GM12878 (cell line): ENCODE measurements around the gene CEP97. TPM values are rescaled to one million over a fixed set of nuclear protein-coding genes. Genes with fewer than 3 reads are reported as not detected.

Source experiments
- BACH1 ChIP-seq: fragments of 450-650 bp; IDR thresholded peaks from 2 replicates; pipeline ENCODE4 v1.6.1; 2017; ENCODE audit warnings: mild to moderate bottlenecking, borderline replicate concordance
- FOS ChIP-seq: IDR thresholded peaks from 3 replicates; pipeline ENCODE4 v1.6.1; 2011; ENCODE audit warnings: borderline replicate concordance; ENCODE audit not compliant: insufficient read length; ENCODE audit errors: extremely low read depth
- JUND ChIP-seq: IDR thresholded peaks from 2 replicates; pipeline ENCODE4 v1.6.1; 2012; ENCODE audit warnings: low read depth, mild to moderate bottlenecking, low read length, improper control_type of control experiment, moderate library complexity
- KDM1A ChIP-seq: fragments of 200-600 bp; sonication (generic); IDR thresholded peaks from 2 replicates; pipeline ENCODE4 v1.6.1; 2016; ENCODE audit warnings: borderline replicate concordance
- MTA2 ChIP-seq: fragments of 450-650 bp; IDR thresholded peaks from 2 replicates; pipeline ENCODE4 v1.6.1; 2016; ENCODE audit warnings: low read depth, mild to moderate bottlenecking, moderate library complexity
- MXI1 ChIP-seq: fragments of 150-350 bp; IDR thresholded peaks from 2 replicates; pipeline ENCODE4 v1.6.1; 2011; ENCODE audit warnings: low read depth, mild to moderate bottlenecking, inconsistent platforms, low read length, improper control_type of control experiment
- NR2C1 ChIP-seq: fragments of 450-650 bp; IDR thresholded peaks from 2 replicates; pipeline ENCODE4 v1.6.1; 2017; ENCODE audit warnings: antibody characterized with exemption, mild to moderate bottlenecking, moderate library complexity
- POLR2A ChIP-seq: IDR thresholded peaks from 2 replicates; pipeline ENCODE4 v1.6.1; 2011; ENCODE audit warnings: low read depth, mild to moderate bottlenecking, low read length
- POLR2AphosphoS5 ChIP-seq: IDR thresholded peaks from 2 replicates; pipeline ENCODE4 v1.6.1; 2011; ENCODE audit warnings: mild to moderate bottlenecking, low read length, inconsistent platforms
- RELA ChIP-seq: fragments of 450-650 bp; IDR thresholded peaks from 2 replicates; pipeline ENCODE4 v1.8.0; 2014; ENCODE audit warnings: borderline replicate concordance; ENCODE audit not compliant: partially characterized antibody
- RFX5 ChIP-seq: IDR thresholded peaks from 2 replicates; pipeline ENCODE4 v1.6.1; 2011; ENCODE audit warnings: low read depth, low read length, improper control_type of control experiment
- SMC3 ChIP-seq: IDR thresholded peaks from 2 replicates; pipeline ENCODE4 v1.6.1; 2011; ENCODE audit warnings: low read length, improper control_type of control experiment, borderline replicate concordance
- SPI1 ChIP-seq: IDR thresholded peaks from 2 replicates; pipeline ENCODE4 v1.6.1; 2011; ENCODE audit warnings: low read depth, mild to moderate bottlenecking, low read length, moderate library complexity, borderline replicate concordance; ENCODE audit not compliant: insufficient read depth
- STAT1 ChIP-seq: fragments of 450-650 bp; conservative IDR thresholded peaks from 2 replicates; pipeline ENCODE4 v1.6.1; 2014; ENCODE audit warnings: antibody characterized with exemption, mild to moderate bottlenecking
- TBL1XR1 ChIP-seq: IDR thresholded peaks from 2 replicates; pipeline ENCODE4 v1.6.1; 2012; ENCODE audit warnings: low read depth, low read length, improper control_type of control experiment
- ZNF217 ChIP-seq: fragments of 450-650 bp; IDR thresholded peaks from 2 replicates; pipeline ENCODE4 v1.6.1; 2017; ENCODE audit warnings: antibody characterized with exemption, mild to moderate bottlenecking
- ZNF384 ChIP-seq: IDR thresholded peaks from 2 replicates; pipeline ENCODE4 v1.6.1; 2012; ENCODE audit warnings: low read depth, mild to moderate bottlenecking, low read length, improper control_type of control experiment, borderline replicate concordance
- polyA plus RNA-seq, 11 experiments: library from polyadenylated mRNA; depleted of rRNA in 4 of 11; unstranded in 6 of 11; stranded (reverse) in 5 of 11; fragments of >200 nt; fragmentation: Nextera tagmentation in 4 of 11; fragmentation: Illumina TruSeq in 1 of 11; extraction: Ambion mirVana in 4 of 11; extraction: Trizol in 1 of 11; gene quantifications; 1 replicate in 1 of 11; 2 replicates in 10 of 11; pipeline versions ENCODE4 v1.2.1 to v1.2.3, GENCODE V29; 2011 to 2016; ENCODE audit warnings: inconsistent platforms in 2 of 11, missing spikeins in 2 of 11, low read depth in 1 of 11
- total RNA-seq, 4 experiments: library from RNA; depleted of rRNA in 3 of 4; stranded (reverse); fragments of >200 nt in 3 of 4; fragmentation: Illumina TruSeq in 1 of 4; extraction: Trizol in 1 of 4; gene quantifications; 2 replicates each; pipeline versions ENCODE4 v1.2.1 to v1.2.3, GENCODE V29; 2013 to 2021
- TF ChIP-seq, protein P1 (sequence below): fragments of 450-650 bp; IDR thresholded peaks from 2 replicates; pipeline ENCODE4 v1.6.1; 2017; ENCODE audit warnings: mild to moderate bottlenecking, moderate library complexity
- TF ChIP-seq, protein P2 (sequence below): IDR thresholded peaks from 2 replicates; pipeline ENCODE4 v1.6.1; 2011; ENCODE audit warnings: borderline replicate concordance, low read depth, mild to moderate bottlenecking, moderate library complexity, low read length; ENCODE audit not compliant: insufficient read depth, poor library complexity, severe bottlenecking
- TF ChIP-seq, protein P3 (sequence below): fragments of 450-650 bp; formaldehyde crosslinking; IDR thresholded peaks from 2 replicates; pipeline ENCODE4 v1.4.0; 2020; ENCODE audit warnings: mild to moderate bottlenecking, moderate library complexity
- TF ChIP-seq, protein P4 (sequence below): fragments of 450-650 bp; IDR thresholded peaks from 2 replicates; pipeline ENCODE4 v1.6.1; 2014; ENCODE audit warnings: mild to moderate bottlenecking

Gene CEP97
- total and polyA plus RNA-seq, 10 of the 15 experiments (the other 5 are each of a cell fraction or from before 2014, with no cell fraction given) = 1.9 to 13.7 (median 5.8) TPM

DNA sequence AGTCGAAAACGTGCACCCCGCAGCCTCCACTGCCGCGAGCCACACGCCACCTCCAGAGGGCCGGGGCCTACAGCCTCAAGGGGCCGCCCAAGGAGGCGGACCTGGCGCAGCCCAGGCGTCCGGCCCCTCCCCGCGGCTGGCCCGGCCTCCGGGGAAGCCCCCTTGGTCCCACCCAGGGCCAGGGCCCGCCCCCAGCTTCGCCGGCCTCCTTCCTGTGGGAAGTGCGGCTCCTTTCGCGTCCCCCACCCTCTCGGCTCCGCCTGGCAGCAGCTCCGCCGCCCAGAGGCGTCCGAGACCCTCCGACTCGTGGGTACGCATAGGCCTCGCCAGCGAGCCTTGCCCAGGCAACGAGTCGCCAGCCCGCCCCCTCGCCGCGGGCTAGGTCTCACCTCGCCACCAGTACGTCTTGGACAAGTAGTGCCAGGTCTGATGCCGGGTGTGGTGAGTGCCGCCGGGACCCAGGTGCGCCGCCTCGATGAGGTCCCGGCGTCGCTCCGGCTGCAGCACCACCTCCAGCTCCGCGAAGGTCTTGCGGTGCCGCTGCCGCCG lies 48.1 kb upstream of the CEP97 start (continued):
- no peak for TF ChIP-seq SPI1
- TF ChIP-seq, protein P1, sequence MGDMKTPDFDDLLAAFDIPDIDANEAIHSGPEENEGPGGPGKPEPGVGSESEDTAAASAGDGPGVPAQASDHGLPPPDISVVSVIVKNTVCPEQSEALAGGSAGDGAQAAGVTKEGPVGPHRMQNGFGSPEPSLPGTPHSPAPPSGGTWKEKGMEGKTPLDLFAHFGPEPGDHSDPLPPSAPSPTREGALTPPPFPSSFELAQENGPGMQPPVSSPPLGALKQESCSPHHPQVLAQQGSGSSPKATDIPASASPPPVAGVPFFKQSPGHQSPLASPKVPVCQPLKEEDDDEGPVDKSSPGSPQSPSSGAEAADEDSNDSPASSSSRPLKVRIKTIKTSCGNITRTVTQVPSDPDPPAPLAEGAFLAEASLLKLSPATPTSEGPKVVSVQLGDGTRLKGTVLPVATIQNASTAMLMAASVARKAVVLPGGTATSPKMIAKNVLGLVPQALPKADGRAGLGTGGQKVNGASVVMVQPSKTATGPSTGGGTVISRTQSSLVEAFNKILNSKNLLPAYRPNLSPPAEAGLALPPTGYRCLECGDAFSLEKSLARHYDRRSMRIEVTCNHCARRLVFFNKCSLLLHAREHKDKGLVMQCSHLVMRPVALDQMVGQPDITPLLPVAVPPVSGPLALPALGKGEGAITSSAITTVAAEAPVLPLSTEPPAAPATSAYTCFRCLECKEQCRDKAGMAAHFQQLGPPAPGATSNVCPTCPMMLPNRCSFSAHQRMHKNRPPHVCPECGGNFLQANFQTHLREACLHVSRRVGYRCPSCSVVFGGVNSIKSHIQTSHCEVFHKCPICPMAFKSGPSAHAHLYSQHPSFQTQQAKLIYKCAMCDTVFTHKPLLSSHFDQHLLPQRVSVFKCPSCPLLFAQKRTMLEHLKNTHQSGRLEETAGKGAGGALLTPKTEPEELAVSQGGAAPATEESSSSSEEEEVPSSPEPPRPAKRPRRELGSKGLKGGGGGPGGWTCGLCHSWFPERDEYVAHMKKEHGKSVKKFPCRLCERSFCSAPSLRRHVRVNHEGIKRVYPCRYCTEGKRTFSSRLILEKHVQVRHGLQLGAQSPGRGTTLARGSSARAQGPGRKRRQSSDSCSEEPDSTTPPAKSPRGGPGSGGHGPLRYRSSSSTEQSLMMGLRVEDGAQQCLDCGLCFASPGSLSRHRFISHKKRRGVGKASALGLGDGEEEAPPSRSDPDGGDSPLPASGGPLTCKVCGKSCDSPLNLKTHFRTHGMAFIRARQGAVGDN = no peak
- TF ChIP-seq JUND = no peak
- TF ChIP-seq ZNF217 = no peak
- TF ChIP-seq SMC3 = no peak
- TF ChIP-seq, protein P2, sequence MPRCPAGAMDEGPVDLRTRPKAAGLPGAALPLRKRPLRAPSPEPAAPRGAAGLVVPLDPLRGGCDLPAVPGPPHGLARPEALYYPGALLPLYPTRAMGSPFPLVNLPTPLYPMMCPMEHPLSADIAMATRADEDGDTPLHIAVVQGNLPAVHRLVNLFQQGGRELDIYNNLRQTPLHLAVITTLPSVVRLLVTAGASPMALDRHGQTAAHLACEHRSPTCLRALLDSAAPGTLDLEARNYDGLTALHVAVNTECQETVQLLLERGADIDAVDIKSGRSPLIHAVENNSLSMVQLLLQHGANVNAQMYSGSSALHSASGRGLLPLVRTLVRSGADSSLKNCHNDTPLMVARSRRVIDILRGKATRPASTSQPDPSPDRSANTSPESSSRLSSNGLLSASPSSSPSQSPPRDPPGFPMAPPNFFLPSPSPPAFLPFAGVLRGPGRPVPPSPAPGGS = peak; percentile 77
- no peak for TF ChIP-seq RFX5
- no peak for TF ChIP-seq ZNF384
- TF ChIP-seq RELA = peak; percentile 15
- no peak for TF ChIP-seq KDM1A
- TF ChIP-seq POLR2A = peak; percentile 74
- no peak for TF ChIP-seq FOS
- TF ChIP-seq MXI1 = peak; percentile 89
- no peak for TF ChIP-seq STAT1
- no peak for TF ChIP-seq NR2C1
- TF ChIP-seq BACH1 = no peak
- TF ChIP-seq POLR2AphosphoS5 = peak; percentile 70; the same call in 1 of the 2 replicates
- TF ChIP-seq, protein P3, sequence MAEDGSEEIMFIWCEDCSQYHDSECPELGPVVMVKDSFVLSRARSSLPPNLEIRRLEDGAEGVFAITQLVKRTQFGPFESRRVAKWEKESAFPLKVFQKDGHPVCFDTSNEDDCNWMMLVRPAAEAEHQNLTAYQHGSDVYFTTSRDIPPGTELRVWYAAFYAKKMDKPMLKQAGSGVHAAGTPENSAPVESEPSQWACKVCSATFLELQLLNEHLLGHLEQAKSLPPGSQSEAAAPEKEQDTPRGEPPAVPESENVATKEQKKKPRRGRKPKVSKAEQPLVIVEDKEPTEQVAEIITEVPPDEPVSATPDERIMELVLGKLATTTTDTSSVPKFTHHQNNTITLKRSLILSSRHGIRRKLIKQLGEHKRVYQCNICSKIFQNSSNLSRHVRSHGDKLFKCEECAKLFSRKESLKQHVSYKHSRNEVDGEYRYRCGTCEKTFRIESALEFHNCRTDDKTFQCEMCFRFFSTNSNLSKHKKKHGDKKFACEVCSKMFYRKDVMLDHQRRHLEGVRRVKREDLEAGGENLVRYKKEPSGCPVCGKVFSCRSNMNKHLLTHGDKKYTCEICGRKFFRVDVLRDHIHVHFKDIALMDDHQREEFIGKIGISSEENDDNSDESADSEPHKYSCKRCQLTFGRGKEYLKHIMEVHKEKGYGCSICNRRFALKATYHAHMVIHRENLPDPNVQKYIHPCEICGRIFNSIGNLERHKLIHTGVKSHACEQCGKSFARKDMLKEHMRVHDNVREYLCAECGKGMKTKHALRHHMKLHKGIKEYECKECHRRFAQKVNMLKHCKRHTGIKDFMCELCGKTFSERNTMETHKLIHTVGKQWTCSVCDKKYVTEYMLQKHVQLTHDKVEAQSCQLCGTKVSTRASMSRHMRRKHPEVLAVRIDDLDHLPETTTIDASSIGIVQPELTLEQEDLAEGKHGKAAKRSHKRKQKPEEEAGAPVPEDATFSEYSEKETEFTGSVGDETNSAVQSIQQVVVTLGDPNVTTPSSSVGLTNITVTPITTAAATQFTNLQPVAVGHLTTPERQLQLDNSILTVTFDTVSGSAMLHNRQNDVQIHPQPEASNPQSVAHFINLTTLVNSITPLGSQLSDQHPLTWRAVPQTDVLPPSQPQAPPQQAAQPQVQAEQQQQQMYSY = no peak
- TF ChIP-seq TBL1XR1 = no peak
- TF ChIP-seq, protein P4, sequence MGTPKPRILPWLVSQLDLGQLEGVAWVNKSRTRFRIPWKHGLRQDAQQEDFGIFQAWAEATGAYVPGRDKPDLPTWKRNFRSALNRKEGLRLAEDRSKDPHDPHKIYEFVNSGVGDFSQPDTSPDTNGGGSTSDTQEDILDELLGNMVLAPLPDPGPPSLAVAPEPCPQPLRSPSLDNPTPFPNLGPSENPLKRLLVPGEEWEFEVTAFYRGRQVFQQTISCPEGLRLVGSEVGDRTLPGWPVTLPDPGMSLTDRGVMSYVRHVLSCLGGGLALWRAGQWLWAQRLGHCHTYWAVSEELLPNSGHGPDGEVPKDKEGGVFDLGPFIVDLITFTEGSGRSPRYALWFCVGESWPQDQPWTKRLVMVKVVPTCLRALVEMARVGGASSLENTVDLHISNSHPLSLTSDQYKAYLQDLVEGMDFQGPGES = no peak
- TF ChIP-seq MTA2 = no peak
